CD14-positive monocyte (primary cell): Measurements from ENCODE around the gene LOXHD1. TPM values are rescaled to one million over a fixed set of nuclear protein-coding genes. Genes with fewer than 3 reads are reported as not detected.

Experiments
- DNase-seq, 3 donors: peaks; one replicate each; pipeline ENCODE4 v3.0.0-alpha.2; 2011 to 2022
- H2AFZ ChIP-seq: 2 replicates; pipeline ENCODE4 v1.6.0; 2012; ENCODE audit warnings: mild to moderate bottlenecking, low read depth, low read length, inconsistent platforms; ENCODE audit not compliant: insufficient read depth, poor library complexity, severe bottlenecking
- H3K27ac ChIP-seq, 2 donors: 1 replicate in 1 of 2; 2 replicates in 1 of 2; pipeline ENCODE4 v1.5.1; 2012 to 2013; ENCODE audit warnings: low read length in 2 of 2, control low read depth in 1 of 2, inconsistent platforms in 1 of 2, low read depth in 1 of 2, mild to moderate bottlenecking in 1 of 2
- H3K27me3 ChIP-seq, 2 donors: one replicate each; pipeline versions ENCODE4 v1.6.0 to v1.6.1; 2011 to 2013; ENCODE audit warnings: low read length in 2 of 2; ENCODE audit not compliant: control insufficient read depth in 2 of 2, insufficient read depth in 2 of 2
- H3K36me3 ChIP-seq, 2 donors: replicated peaks in 1 of 2; 1 replicate in 1 of 2; 2 replicates in 1 of 2; pipeline versions ENCODE4 v1.5.1 to v1.6.1; 2012 to 2013; ENCODE audit warnings: low read length in 2 of 2, control low read depth in 1 of 2, inconsistent platforms in 1 of 2, mild to moderate bottlenecking in 1 of 2; ENCODE audit not compliant: insufficient read depth in 2 of 2, control insufficient read depth in 1 of 2
- H3K4me1 ChIP-seq, 2 donors: 1 replicate in 1 of 2; 2 replicates in 1 of 2; pipeline versions ENCODE4 v1.5.1 to v1.6.1; 2012 to 2013; ENCODE audit warnings: low read length in 2 of 2, control low read depth in 1 of 2, inconsistent platforms in 1 of 2, mild to moderate bottlenecking in 1 of 2, moderate library complexity in 1 of 2; ENCODE audit not compliant: insufficient read depth in 2 of 2, control insufficient read depth in 1 of 2
- H3K4me2 ChIP-seq: replicated peaks from 2 replicates; pipeline ENCODE3; 2012; ENCODE audit warnings: low read length, moderate library complexity, mild to moderate bottlenecking; ENCODE audit not compliant: poor library complexity, severe bottlenecking; ENCODE audit errors: extremely low read depth
- H3K4me3 ChIP-seq, 3 experiments: fragments of 200-600 bp in 1 of 3; sonication (generic) in 1 of 3; replicated peaks in 1 of 3; 1 replicate in 2 of 3; 2 replicates in 1 of 3; pipeline ENCODE4 v1.5.1; 2011 to 2013; ENCODE audit warnings: low read length in 3 of 3, mild to moderate bottlenecking in 3 of 3, control low read depth in 2 of 3, low read depth in 2 of 3, inconsistent platforms in 1 of 3, moderate library complexity in 1 of 3
- H3K79me2 ChIP-seq: 2 replicates; pipeline ENCODE4 v1.6.0; 2012; ENCODE audit warnings: mild to moderate bottlenecking, control low read depth, inconsistent platforms, low read length, moderate library complexity; ENCODE audit not compliant: insufficient read depth
- H3K9ac ChIP-seq: 2 replicates; pipeline ENCODE4 v1.6.0; 2017; ENCODE audit warnings: low read length, mild to moderate bottlenecking; ENCODE audit not compliant: insufficient read depth, poor library complexity, severe bottlenecking
- H3K9me3 ChIP-seq, 2 donors: replicated peaks in 1 of 2; 1 replicate in 1 of 2; 2 replicates in 1 of 2; pipeline versions ENCODE4 v1.5.1 to v1.6.1; 2012 to 2013; ENCODE audit warnings: low read length in 2 of 2, control low read depth in 1 of 2; ENCODE audit not compliant: control insufficient read depth in 1 of 2, insufficient read depth in 1 of 2
- H4K20me1 ChIP-seq: 2 replicates; pipeline ENCODE4 v1.6.0; 2012; ENCODE audit warnings: mild to moderate bottlenecking, low read length, control low read depth, moderate library complexity; ENCODE audit not compliant: insufficient read depth
- H3K27ac Mint-ChIP-seq, 7 donors: one replicate each; pipeline ENCODE4 v1.8.0; 2020; ENCODE audit warnings: mild to moderate bottlenecking in 7 of 7, mixed read lengths in 7 of 7, moderate library complexity in 6 of 7, inconsistent platforms in 2 of 7
- H3K27me3 Mint-ChIP-seq, 3 donors: one replicate each; pipeline ENCODE4 v1.8.0; 2021 to 2022; ENCODE audit warnings: low read depth in 3 of 3, mild to moderate bottlenecking in 3 of 3, mixed read lengths in 3 of 3, moderate library complexity in 3 of 3, inconsistent platforms in 1 of 3
- H3K36me3 Mint-ChIP-seq, 2 donors: one replicate each; pipeline ENCODE4 v1.8.0; 2020; ENCODE audit warnings: mixed read lengths in 2 of 2, inconsistent platforms in 1 of 2, mild to moderate bottlenecking in 1 of 2
- H3K4me1 Mint-ChIP-seq: one replicate; pipeline ENCODE4 v1.8.0; 2020; ENCODE audit warnings: mild to moderate bottlenecking, mixed read lengths
- H3K4me3 Mint-ChIP-seq, 2 donors: one replicate each; pipeline ENCODE4 v1.8.0; 2020; ENCODE audit warnings: mild to moderate bottlenecking in 2 of 2, mixed read lengths in 2 of 2, moderate library complexity in 1 of 2
- H3K9me3 Mint-ChIP-seq, 7 donors: one replicate each; pipeline ENCODE4 v1.8.0; 2020 to 2022; ENCODE audit warnings: mixed read lengths in 7 of 7, mild to moderate bottlenecking in 6 of 7, moderate library complexity in 6 of 7, inconsistent platforms in 2 of 7
- WGBS: methylation state at CpG from one replicate; pipeline ENCODE4 v1.1.5; 2013; ENCODE audit warnings: missing lambda C conversion rate; ENCODE audit not compliant: insufficient coverage; 5-methylcytosine and 5-hydroxymethylcytosine counted together
- intact Hi-C, 2 donors: fragments of 100-400 bp; cut with micrococcal nuclease; formaldehyde crosslinking; loops; one replicate each; pipeline versions ENCODE4 v1.15.0 to v1.15.1; 2023
- polyA plus RNA-seq, 3 donors: library from polyadenylated mRNA; depleted of rRNA in 1 of 3; unstranded in 2 of 3; stranded (reverse) in 1 of 3; fragments of 300-500 nt in 2 of 3; fragments of >200 nt in 1 of 3; fragmentation: Illumina TruSeq in 2 of 3; gene quantifications; 1 replicate in 2 of 3; 2 replicates in 1 of 3; pipeline ENCODE4 v1.2.3, GENCODE V29; 2012 to 2021
- TF ChIP-seq, protein P1 (sequence below): fragments of 200-600 bp; IDR thresholded peaks from one replicate; pipeline ENCODE4 v1.8.0; 2022; ENCODE audit warnings: antibody characterized with exemption, mild to moderate bottlenecking

The LOXHD1 gene
- polyA plus RNA-seq, 3 donors: 0.33 to 10.9 (median 0.61) TPM

DNA sequence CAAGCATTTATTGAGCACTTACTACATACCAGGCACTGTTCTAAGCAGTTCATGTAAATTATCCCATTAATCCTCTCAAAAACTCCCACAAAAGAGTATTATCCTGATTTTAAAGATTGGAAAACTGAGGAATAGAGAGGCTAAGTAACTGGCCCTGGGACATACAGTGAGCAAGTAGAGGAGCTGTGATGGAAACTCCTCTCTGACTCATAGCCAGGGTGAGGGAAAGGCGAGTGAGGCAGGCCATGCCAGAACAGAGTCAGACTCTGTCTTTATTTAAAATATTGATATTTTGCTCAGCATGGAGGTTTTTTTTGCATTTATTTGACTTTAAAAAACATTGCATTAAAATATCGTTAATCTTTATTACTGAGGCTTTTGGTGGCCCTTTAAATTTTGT, 208.0 kb downstream of the LOXHD1 start:
- H3K27ac Mint-ChIP-seq: no peak overlapping the region
- H3K4me2 ChIP-seq: no peak overlapping the region
- no peaks in the 10 kb centered on the region for H3K36me3 Mint-ChIP-seq
- no peaks in the 10 kb centered on the region for H3K36me3 ChIP-seq
- H3K27me3 ChIP-seq: no peaks in the 10 kb centered on the region
- no peak overlapping the region for H3K9ac ChIP-seq
- no peak overlapping the region for H2AFZ ChIP-seq
- no peak overlapping the region for H3K27ac ChIP-seq
- H3K4me1 Mint-ChIP-seq: no peaks in the 10 kb centered on the region
- intact Hi-C loops: no loop called here
- no peaks in the 10 kb centered on the region for H4K20me1 ChIP-seq
- no peaks in the 10 kb centered on the region for H3K4me1 ChIP-seq
- DNase-seq: no peak
- H3K9me3 ChIP-seq: peaks cover 0 to 5% of the 10 kb centered on the region in 2 donors
- no peak overlapping the region for H3K4me3 Mint-ChIP-seq
- H3K27me3 Mint-ChIP-seq: peaks cover 0 to 4% (median 4%) of the 10 kb centered on the region in 3 donors
- no peaks in the 10 kb centered on the region for H3K79me2 ChIP-seq
- H3K9me3 Mint-ChIP-seq: peaks cover 2 to 25% (median 7%) of the 10 kb centered on the region in 7 donors
- no peak overlapping the region for H3K4me3 ChIP-seq
- WGBS: no CpG with 5 or more reads among the region's 2 CpGs
- TF ChIP-seq, protein P1, sequence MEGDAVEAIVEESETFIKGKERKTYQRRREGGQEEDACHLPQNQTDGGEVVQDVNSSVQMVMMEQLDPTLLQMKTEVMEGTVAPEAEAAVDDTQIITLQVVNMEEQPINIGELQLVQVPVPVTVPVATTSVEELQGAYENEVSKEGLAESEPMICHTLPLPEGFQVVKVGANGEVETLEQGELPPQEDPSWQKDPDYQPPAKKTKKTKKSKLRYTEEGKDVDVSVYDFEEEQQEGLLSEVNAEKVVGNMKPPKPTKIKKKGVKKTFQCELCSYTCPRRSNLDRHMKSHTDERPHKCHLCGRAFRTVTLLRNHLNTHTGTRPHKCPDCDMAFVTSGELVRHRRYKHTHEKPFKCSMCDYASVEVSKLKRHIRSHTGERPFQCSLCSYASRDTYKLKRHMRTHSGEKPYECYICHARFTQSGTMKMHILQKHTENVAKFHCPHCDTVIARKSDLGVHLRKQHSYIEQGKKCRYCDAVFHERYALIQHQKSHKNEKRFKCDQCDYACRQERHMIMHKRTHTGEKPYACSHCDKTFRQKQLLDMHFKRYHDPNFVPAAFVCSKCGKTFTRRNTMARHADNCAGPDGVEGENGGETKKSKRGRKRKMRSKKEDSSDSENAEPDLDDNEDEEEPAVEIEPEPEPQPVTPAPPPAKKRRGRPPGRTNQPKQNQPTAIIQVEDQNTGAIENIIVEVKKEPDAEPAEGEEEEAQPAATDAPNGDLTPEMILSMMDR: no peak

DNA sequence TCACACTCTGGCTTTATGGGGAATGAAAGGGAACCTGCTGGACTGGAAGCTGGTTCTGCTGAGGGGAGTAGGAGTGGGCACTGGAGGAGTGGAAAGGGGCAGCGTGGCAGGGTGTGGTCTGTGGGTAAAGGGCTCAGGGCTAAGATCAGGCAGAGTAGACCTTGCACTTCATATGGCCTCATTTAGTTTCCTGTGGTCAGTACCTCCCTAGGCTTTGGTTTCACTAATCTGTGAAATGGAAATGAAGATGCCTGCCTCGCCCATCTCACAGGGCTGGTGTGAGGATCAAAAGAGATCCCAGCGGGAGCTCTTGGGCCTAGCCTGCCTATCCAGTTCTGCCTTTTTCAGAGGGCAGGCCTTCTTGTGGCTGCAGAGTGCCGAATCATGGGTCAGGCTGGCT, 208.7 kb downstream of the LOXHD1 start:
- TF ChIP-seq, protein P1: no peak
- Histone ChIP-seq H3K79me2 (no peaks in the 10 kb centered on the region), H2AFZ (no peak overlapping the region), H3K9me3 (peaks cover 0 to 5% of the 10 kb centered on the region in 2 donors), H3K36me3 (no peaks in the 10 kb centered on the region), H3K27ac (no peak overlapping the region), H3K4me2 (no peak overlapping the region), H3K27me3 (no peaks in the 10 kb centered on the region), H4K20me1 (no peaks in the 10 kb centered on the region), H3K4me3 (no peak overlapping the region), H3K9ac (no peak overlapping the region), H3K4me1 (no peaks in the 10 kb centered on the region)
- Mint-ChIP-seq H3K4me1 (no peaks in the 10 kb centered on the region), H3K4me3 (no peak overlapping the region), H3K27me3 (peaks cover 0 to 6% (median 4%) of the 10 kb centered on the region in 3 donors), H3K9me3 (peaks cover 2 to 25% (median 7%) of the 10 kb centered on the region in 7 donors), H3K36me3 (no peaks in the 10 kb centered on the region), H3K27ac (no peak overlapping the region)
- DNase-seq: no peak
- intact Hi-C loops: no loop called here
- WGBS: 71% methylated on average over 4 of the region's 4 CpGs
